HL-60/S4 treated with phorbol 12-myristate 13-acetate at 8.2 ng/mL for 4 days and 3 days (cell line): ENCODE results near the gene PTPRT.

Source experiments
- in situ Hi-C: fragments of 300-500 bp; cut with MboI; formaldehyde crosslinking; loops from 2 replicates; pipeline ENCODE4 v1.15.0; 2022; ENCODE audit warnings: low sequenced_read_pairs

PTPRT gene

DNA sequence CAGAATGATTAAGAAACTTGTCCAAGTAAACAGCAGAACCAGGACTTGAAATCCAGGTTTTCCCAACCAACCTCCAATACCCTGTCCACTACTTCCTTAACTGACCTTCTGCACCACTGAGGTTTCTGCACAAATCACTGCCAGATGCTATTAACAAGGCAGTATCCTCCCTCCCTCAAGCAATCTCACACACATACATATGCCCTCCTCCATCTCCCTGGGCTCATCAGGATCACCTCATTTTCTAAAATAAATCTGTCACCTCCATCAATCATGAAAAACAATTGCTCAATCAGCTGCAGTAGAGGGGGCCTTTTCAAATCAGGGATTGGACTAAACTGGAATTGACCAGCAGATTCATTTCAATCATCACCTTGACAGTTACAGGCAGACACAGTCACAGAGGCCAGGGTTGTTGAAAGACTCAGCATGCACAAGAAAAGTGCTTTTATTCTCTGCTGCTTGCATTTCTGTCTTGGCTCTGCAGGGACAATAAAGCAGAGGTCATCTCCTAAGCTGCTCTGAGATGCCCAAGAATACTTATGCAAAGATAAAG lies 539.4 kb downstream of the PTPRT start:
- in situ Hi-C loops, result no loop called here

DNA sequence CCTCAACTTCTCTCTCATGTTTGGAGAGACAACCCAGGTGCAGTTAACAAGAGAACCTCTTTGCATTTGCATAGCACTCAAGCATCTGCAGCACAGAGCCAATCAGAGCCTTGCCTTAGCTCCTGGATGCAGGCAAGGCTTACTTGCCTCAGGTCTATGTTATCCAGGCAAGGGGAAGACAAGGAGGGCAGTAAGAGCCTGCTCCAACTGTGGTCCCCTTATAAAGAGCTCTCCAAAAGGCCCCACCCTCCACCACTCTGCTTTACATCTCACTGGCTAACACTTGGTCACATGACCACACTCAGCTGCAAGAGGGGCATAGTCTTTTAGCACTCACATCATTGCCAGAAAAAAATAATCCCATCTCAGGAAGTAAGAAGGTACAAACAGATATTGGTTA lies 540.0 kb downstream of the PTPRT start:
- in situ Hi-C loops, result no loop called here

DNA sequence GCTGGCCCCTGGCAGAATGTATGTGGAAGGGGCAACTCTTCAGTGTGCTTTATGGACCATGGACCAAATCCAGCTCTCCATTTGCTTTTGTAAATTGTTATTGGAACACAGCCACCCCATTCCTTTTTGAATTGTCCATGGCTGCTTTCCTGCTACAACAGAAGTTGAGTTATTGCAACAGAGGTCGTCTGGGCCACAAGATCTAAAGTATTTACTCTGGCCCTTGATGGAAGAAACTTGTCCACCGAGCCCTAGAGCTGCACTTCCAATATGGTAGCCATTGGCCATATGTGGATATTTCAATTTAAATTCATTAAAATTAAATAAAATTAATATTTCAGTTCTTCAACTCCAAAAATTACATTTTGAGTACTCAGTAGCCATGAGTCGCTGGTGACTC lies 543.5 kb downstream of the PTPRT start:
- in situ Hi-C loops, result no loop called here

DNA sequence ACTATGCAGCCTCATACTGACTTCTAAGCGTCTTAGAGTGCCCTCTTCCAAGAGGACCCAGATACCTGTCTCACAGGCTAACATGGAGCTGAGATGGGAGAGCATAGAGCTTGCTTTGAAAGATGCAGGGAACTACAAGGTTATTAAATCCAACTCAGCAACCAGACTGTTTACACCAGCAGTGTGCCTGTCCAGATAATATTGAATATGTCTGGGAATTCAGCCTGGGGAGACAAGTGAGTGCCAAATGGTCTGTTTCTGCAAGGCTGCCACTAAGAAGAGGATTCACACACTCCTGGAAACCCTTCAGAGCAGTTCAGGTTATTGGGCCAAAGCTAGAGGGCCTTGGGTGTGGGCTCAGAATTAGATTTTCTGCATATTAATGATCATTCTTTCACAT lies 547.8 kb downstream of the PTPRT start:
- in situ Hi-C loops, result no loop called here

DNA sequence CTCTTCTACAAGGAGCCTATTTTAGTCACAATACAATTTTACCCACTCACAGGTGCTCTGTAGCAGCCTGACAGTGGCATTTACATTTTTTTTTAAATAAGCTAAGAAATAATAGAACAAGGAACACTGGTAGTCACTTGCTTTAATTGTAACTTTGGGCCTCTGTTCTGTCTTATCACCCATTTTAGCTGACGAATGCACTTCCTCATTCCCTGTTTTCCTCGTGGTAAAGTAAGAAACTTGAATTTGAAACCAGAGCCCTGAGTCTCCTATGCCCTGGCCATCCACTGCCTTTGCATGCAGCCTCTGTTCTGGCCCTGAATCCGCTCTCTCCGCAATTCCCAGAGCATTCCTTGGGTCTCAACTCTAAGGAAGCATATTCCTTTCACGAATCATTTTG lies 550.6 kb downstream of the PTPRT start:
- in situ Hi-C loops, result no loop called here

GRCh38 chr20:42635699-42636411 lies 553.9 kb downstream of the PTPRT start:
- in situ Hi-C loops, result no loop called here

GRCh38 chr20:42634156-42634555 lies 555.5 kb downstream of the PTPRT start:
- in situ Hi-C loops, result no loop called here

DNA sequence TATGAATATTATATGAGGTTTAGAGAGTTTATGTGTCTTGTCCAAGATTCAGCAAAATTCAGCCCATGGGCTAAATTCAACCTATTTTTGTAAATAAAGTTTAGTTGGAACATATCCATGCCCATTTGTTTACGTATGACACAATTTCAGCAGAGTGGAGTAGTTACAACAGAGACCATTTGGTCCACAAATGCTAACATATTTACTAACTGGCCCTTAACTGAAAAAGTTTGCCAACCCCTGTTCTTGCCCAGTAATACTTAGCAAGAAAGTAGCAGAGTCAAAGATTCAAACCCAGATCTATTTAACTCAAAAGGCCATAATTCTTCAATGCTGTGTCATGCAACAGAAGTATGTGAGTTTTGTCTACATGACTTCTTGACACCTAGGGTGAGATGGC lies 561.0 kb downstream of the PTPRT start:
- in situ Hi-C loops, result no loop called here

- in situ Hi-C loops, result no loop called here
These were observed 576.6 kb downstream of the PTPRT start for GRCh38 chr20:42613076-42613475.

DNA sequence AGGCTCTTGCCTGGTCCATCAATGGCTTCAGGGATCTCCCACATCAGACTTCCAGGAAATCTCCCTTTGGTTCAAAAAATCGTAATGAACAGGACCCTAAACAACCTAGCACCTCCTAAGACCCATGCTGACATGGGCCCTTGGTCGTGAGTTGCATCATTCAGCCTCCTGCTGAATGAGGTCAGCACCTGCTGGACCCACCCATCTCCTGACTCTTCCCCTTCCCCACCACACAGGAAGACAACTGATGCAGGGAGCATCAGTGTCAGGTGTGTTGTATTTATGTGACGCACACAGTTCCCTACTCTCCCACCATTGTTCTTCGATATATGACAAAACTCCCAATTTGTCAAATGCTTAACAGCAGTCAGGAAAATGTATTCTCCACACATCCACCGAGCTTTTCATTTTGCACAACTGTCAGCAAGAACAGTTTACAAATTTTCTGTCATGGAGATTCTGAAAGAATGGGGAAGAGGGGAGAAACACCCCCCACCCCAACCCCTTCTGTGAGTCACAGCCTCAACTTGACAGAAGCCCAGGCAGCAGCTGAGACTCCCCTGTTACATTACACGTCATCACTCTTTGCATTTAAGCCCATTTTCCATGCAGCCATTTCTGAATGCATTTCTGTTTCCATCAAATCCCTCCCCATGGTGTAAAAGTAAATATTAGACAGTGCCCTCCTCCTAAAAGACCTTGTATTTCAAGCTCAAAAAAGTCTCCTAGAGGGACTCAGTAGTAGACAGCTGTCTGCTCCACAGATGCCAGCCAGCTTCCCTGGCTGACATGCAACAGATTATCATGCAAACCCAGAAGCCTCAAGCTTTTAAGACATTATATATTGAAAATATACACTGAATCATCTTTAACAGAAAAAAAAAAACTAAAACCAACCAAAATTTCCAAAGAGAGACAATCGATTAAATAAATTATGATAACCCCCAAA lies 577.5 kb downstream of the PTPRT start:
- in situ Hi-C loops, result no loop called here

GRCh38 chr20:42611423-42611822 lies 578.3 kb downstream of the PTPRT start:
- in situ Hi-C loops, result no loop called here

DNA sequence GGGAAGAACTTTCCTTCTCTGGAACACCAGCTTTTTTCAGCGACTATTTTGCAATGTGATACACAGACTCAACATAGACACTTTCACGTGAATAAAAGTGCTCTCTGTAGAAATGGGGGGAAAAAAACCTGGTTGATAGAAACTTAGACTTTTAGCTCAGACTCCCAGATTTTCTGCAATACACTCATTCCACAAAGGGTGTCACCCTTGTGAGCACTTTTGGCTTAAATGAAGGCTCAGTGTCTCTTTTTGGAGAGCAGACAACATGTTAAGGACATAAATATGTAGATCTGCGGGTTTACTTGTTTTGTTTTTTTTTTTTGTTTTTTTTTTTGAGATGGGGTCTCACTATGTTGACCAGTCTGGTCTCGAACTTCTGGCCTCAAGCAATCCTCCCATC lies 579.6 kb downstream of the PTPRT start:
- in situ Hi-C loops, result no loop called here

GRCh38 chr20:42609618-42610017 lies 580.1 kb downstream of the PTPRT start:
- in situ Hi-C loops, result no loop called here

DNA sequence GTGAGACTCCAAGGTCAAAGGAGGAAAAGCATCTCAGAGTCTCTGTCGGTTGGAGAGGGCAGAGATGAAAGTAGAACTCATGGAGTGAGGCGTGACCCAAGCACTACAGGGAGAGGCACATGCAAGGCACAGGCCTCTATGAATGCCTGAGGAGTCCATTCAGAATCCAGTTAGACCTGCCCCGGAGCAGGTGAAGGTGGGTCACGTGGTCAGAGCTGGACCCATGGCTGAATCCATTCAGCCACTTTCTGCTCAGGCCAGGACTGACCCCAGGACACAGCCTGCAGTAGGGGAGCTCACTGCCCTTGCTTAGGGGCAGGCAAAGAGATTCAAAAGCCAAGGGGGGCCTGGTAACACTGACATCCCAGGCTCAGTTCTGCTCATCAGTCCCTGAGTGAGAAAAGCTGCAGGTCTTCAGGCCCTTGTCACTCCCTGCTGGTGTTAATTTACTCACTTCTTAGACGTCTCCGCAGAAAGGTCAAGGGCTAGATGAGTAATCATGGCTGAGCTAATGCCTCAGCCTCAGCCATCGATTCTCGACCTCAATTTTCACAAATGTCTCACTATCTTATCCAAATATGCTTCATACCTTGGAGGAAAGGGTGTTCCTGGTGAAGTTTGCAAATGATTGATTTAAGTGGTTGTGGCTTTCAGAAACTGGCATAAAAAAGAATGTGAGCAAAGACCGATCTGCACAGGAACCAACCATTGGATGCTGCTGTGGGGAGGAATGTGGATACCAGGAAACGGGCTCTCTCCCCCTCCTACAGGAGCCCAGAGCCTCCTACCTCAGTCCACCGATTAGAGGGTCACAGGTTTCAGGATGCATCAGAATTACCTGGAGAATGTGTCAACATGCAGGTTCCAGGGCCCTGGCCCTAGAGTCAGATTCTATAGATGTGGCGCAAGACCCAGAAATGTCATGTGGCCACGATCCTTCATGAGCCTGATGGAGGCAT lies 584.4 kb downstream of the PTPRT start:
- in situ Hi-C loops, result no loop called here

DNA sequence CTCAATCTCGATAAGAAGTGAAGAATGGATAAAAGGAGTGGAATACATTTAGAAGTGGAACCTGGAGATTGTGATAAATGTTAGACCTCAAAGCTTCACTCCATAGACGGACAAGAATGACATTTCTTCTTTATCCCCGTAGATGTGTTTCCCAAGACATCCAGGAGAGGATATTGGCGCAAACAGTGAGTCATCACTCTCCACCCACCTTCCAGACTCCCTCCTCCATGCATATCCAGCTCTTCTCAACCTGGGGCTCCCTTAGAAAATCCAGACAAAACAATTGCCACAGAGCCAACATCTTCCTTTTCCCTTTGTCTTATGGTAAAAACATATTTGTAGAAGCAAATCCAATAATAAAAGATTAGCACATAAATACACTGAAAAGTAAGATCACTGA lies 586.1 kb downstream of the PTPRT start:
- in situ Hi-C loops, result no loop called here

DNA sequence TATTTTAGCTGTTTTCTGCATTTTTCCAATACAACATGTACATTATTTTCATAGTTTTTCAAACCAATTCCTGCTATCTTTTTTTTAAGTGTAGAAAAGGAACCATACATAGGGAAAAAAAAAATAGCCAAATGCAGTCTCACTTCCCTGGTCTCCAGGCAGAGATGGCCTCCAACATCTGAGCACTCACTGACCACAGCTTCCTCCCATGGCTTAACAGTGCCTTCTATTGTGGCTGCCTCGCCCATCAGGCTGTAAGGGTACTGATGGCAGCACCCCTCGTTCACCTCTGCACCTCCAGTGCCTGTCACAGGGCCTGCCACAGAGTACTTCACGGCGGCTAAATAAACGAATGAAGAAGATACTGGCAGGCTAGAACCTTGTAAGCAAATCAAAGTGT lies 591.1 kb downstream of the PTPRT start:
- in situ Hi-C loops, result no loop called here

DNA sequence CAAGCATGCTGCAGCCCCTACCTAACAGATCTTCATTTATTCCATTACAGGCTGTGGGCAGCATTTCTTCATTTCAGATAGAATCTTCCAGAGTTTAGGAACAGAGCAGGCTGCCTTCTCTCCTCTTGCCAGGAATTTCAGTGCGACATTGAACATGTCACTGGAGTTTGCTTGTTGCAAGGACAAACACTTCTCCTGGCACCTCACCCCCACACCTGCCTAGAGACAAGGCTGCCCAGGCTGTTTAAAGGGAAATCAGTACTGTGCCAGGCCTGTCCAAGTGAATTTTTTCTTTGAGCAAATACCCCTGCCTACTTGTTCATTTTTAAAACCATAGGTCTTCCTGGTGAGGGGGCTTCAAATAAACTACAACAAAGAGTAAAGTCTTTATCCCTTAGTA lies 594.1 kb downstream of the PTPRT start:
- in situ Hi-C loops, result no loop called here

GRCh38 chr20:42594659-42595058 lies 595.0 kb downstream of the PTPRT start:
- in situ Hi-C loops, result no loop called here

DNA sequence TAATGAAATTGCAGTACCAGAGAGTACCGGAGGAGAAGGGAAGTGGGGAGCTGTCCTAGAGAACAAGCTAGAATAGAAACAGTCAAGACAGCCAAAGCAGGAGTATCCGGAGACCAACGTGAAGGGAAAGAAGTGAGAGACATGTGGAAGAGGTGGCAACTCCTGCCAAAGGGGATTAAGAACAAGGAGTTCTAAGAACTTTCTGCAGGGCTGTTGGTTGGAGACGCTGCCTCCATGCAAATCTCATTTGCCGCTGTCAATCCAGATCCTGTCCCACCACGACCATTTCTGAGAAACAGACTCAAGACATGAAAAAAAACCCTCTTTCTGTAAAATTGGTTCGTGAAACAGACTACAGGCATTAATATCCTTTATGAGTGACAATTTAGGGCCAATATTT lies 595.7 kb downstream of the PTPRT start:
- in situ Hi-C loops, result no loop called here

- in situ Hi-C loops, result no loop called here
These were observed 599.6 kb downstream of the PTPRT start for GRCh38 chr20:42589976-42590639.
